ENCODE data around the gene EPS8L3. TPM values are rescaled to one million over a fixed set of nuclear protein-coding genes. Genes with fewer than 3 reads are reported as not detected.

EPS8L3 gene
- total RNA-seq, 1 experiment from 2014 or later = 0.96 TPM

DNA sequence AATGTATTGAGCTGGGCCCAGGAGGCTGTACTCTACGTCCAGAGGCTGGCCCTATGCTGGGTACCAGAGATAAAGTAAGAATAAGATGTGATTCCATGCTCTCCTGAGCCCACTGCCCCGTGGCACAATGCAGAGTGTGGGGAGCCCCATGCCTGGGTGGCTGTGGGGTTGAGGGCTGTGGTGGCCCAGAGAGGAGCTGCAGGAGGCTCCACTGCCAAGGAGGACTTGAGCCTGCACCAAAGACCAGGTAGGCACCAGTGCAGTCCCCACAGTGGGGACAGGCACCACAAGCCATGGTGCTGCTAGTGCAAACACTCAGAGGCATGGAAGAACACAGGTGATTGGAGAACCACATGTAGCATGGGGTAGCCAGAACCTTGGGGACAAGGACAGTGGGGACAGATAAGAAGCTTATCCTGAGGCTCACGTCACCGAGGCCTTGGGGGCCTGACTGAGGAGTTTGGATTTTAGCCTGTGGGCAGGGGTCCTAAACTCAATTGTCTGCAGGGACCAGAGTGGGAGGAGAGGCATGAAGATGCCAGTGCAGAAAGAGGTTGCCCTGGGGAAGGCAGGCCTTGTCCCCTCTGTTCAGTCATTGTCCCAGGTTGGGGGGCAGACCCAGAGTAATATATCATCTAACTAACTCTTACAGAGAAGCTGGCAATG, 21.9 kb upstream of the EPS8L3 start:
- no peak overlapping the region for H3K4me3 ChIP-seq (replicated peaks in 1 of 2; ENCODE audit: low read depth in 1 of 2, low read length in 2 of 2)
- H3K9me2 ChIP-seq (ENCODE audit: insufficient read depth) = no peaks in the 10 kb centered on the region
- H3K4me1 ChIP-seq (ENCODE audit: control insufficient read depth in 1 of 2, insufficient read depth in 2 of 2, low read length in 2 of 2) = peaks cover 32 to 64% of the 10 kb centered on the region in 2 experiments
- no peak for TF ChIP-seq ELF1 (IDR thresholded peaks at IDR 0.05; ENCODE audit: borderline replicate concordance, low read depth)
- TF ChIP-seq SP1 (IDR thresholded peaks at IDR 0.05; ENCODE audit: low read depth) = no peak
- no peak for TF ChIP-seq JUND (IDR thresholded peaks at IDR 0.05)
- TF ChIP-seq EZH2phosphoT487 (IDR thresholded peaks at IDR 0.05; ENCODE audit: borderline replicate concordance) = no peak
- no peak for TF ChIP-seq SRF (IDR thresholded peaks at IDR 0.05; ENCODE audit: low read depth)
- TF ChIP-seq ZNF274 (IDR thresholded peaks at IDR 0.05; ENCODE audit: low read depth, low read length) = no peak
- no peak overlapping the region for H3K4me2 ChIP-seq (ENCODE audit: low read length)
- ChIA-PET POLR2A (no interaction called here), CTCF (interaction anchor here (1.3 to 19.5 kb wide), 3 partner anchors 9 to 196 kb away, joined by 3 to 396 read pairs (median 3); partner anchors contain the start of gene AHCYL1), RAD21 (ENCODE audit: low non-redundant PET in 1 of 2, low total read pairs in 2 of 2, uncharacterized antibody in 2 of 2, unreplicated experiment in 2 of 2) (no interaction called here)
- no peaks in the 10 kb centered on the region for H3K36me3 ChIP-seq (ENCODE audit: control insufficient read depth in 1 of 2, insufficient read depth in 2 of 2, low read length in 2 of 2)
- no peak overlapping the region for H3K27ac ChIP-seq (ENCODE audit: low read depth, low read length)
- H3K27me3 ChIP-seq (ENCODE audit: insufficient read depth, low read length) = no peaks in the 10 kb centered on the region
- H3K9me3 ChIP-seq (ENCODE audit: control insufficient read depth in 1 of 2, insufficient read depth in 1 of 2, low read depth in 1 of 2, low read length in 2 of 2) = peaks cover 0 to 5% of the 10 kb centered on the region in 2 experiments; a peak in 1 of 4 replicates
- no peak overlapping the region for H2AFZ ChIP-seq (ENCODE audit: low read depth, low read length, poor library complexity, severe bottlenecking)
- no TSS peak for BruUV-seq (replicated peaks)
- no peak for DNase-seq (ENCODE audit: low read depth, low spot score)
- no peaks in the 10 kb centered on the region for H4K20me1 ChIP-seq (ENCODE audit: insufficient read depth)
- no peak for ATAC-seq
- no peak overlapping the region for H3K9ac ChIP-seq (ENCODE audit: low read length)
- no peaks in the 10 kb centered on the region for H3K79me2 ChIP-seq (ENCODE audit: insufficient read depth, low read length)
- intact Hi-C loops (cut with micrococcal nuclease) = no loop called here

- no peak overlapping the region for H3K4me3 ChIP-seq (replicated peaks in 1 of 2; ENCODE audit: low read depth in 1 of 2, low read length in 2 of 2)
- no peaks in the 10 kb centered on the region for H3K79me2 ChIP-seq (ENCODE audit: insufficient read depth, low read length)
- ChIA-PET POLR2A (interaction anchor here (0.9 kb wide), 1 partner anchor 30 kb away, joined by 3 read pairs; no protein-coding TSS in a partner anchor), RAD21 (ENCODE audit: low non-redundant PET in 1 of 2, low total read pairs in 2 of 2, uncharacterized antibody in 2 of 2, unreplicated experiment in 2 of 2) (no interaction called here), CTCF (interaction anchor here (19.5 kb wide), 1 partner anchor 197 kb away, joined by 396 read pairs; the partner anchor contains the start of gene AHCYL1)
- H3K9me3 ChIP-seq (ENCODE audit: control insufficient read depth in 1 of 2, insufficient read depth in 1 of 2, low read depth in 1 of 2, low read length in 2 of 2) = peaks cover 0 to 5% of the 10 kb centered on the region in 2 experiments; a peak in 1 of 4 replicates
- no peak for DNase-seq (ENCODE audit: low read depth, low spot score)
- peaks cover 32 to 62% of the 10 kb centered on the region in 2 experiments for H3K4me1 ChIP-seq (ENCODE audit: control insufficient read depth in 1 of 2, insufficient read depth in 2 of 2, low read length in 2 of 2)
- no peaks in the 10 kb centered on the region for H3K27me3 ChIP-seq (ENCODE audit: insufficient read depth, low read length)
- no peak overlapping the region for H3K9ac ChIP-seq (ENCODE audit: low read length)
- intact Hi-C loops (cut with micrococcal nuclease) = loop anchor here (5.0 kb wide), 1 partner anchor 138 kb away; no protein-coding TSS in a partner anchor
- H3K27ac ChIP-seq (ENCODE audit: low read depth, low read length) = no peak overlapping the region
- no TSS peak for BruUV-seq (replicated peaks)
- ATAC-seq = no peak
- H2AFZ ChIP-seq (ENCODE audit: low read depth, low read length, poor library complexity, severe bottlenecking) = no peak overlapping the region
- H3K9me2 ChIP-seq (ENCODE audit: insufficient read depth) = no peaks in the 10 kb centered on the region
- H3K36me3 ChIP-seq (ENCODE audit: control insufficient read depth in 1 of 2, insufficient read depth in 2 of 2, low read length in 2 of 2) = no peaks in the 10 kb centered on the region
- H3K4me2 ChIP-seq (ENCODE audit: low read length) = no peak overlapping the region
- no peaks in the 10 kb centered on the region for H4K20me1 ChIP-seq (ENCODE audit: insufficient read depth)
- no peak for TF ChIP-seq CEBPB (IDR thresholded peaks at IDR 0.05; ENCODE audit: low read depth)
- no peak for TF ChIP-seq POLR2AphosphoS5 (IDR thresholded peaks at IDR 0.05; ENCODE audit: low read depth, low read length)
- TF ChIP-seq, protein P1, sequence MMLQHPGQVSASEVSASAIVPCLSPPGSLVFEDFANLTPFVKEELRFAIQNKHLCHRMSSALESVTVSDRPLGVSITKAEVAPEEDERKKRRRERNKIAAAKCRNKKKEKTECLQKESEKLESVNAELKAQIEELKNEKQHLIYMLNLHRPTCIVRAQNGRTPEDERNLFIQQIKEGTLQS (IDR thresholded peaks at IDR 0.05) = no peak
- TF ChIP-seq EZH2phosphoT487 (IDR thresholded peaks at IDR 0.05; ENCODE audit: borderline replicate concordance) = no peak
- no peak for TF ChIP-seq ELF1 (IDR thresholded peaks at IDR 0.05; ENCODE audit: borderline replicate concordance, low read depth)
- TF ChIP-seq EGR1 (IDR thresholded peaks at IDR 0.05; ENCODE audit: low read depth) = no peak
- no peak for TF ChIP-seq SP1 (IDR thresholded peaks at IDR 0.05; ENCODE audit: low read depth)
- TF ChIP-seq SRF (IDR thresholded peaks at IDR 0.05; ENCODE audit: low read depth) = no peak
- TF ChIP-seq, protein P2, sequence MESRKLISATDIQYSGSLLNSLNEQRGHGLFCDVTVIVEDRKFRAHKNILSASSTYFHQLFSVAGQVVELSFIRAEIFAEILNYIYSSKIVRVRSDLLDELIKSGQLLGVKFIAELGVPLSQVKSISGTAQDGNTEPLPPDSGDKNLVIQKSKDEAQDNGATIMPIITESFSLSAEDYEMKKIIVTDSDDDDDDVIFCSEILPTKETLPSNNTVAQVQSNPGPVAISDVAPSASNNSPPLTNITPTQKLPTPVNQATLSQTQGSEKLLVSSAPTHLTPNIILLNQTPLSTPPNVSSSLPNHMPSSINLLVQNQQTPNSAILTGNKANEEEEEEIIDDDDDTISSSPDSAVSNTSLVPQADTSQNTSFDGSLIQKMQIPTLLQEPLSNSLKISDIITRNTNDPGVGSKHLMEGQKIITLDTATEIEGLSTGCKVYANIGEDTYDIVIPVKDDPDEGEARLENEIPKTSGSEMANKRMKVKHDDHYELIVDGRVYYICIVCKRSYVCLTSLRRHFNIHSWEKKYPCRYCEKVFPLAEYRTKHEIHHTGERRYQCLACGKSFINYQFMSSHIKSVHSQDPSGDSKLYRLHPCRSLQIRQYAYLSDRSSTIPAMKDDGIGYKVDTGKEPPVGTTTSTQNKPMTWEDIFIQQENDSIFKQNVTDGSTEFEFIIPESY (IDR thresholded peaks at IDR 0.05; ENCODE audit: extremely low read depth, insufficient replicate concordance, low read length) = no peak
- TF ChIP-seq SIN3A (IDR thresholded peaks at IDR 0.05; ENCODE audit: low read depth) = no peak
- TF ChIP-seq, protein P3, sequence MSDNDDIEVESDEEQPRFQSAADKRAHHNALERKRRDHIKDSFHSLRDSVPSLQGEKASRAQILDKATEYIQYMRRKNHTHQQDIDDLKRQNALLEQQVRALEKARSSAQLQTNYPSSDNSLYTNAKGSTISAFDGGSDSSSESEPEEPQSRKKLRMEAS (IDR thresholded peaks at IDR 0.05) = no peak
Measured at GRCh38 chr1:109784551-109785252, 21.0 kb upstream of the EPS8L3 start.

Data from HCT116 (cell line).